Tibial nerve (tissue), 4 donors: Measurements from ENCODE around the gene DHH.

Experiments used
- CTCF ChIP-seq, 5 experiments: fragments of 200-600 bp in 3 of 5; fragments of 450-650 bp in 2 of 5; sonication (generic) in 3 of 5; IDR thresholded peaks; one replicate each; pipeline ENCODE4 v1.5.1; 2016 to 2019; ENCODE audit warnings: antibody characterized with exemption in 5 of 5, mild to moderate bottlenecking in 3 of 5, moderate library complexity in 2 of 5
- EP300 ChIP-seq, 2 donors: sonication (generic); formaldehyde crosslinking; IDR thresholded peaks; one replicate each; pipeline ENCODE4 v1.6.1; 2017; ENCODE audit warnings: antibody characterized with exemption in 2 of 2, mild to moderate bottlenecking in 1 of 2
- POLR2A ChIP-seq, 2 donors: fragments of 450-650 bp; IDR thresholded peaks; one replicate each; pipeline ENCODE4 v1.6.1; 2017; ENCODE audit warnings: antibody characterized with exemption in 2 of 2, mild to moderate bottlenecking in 2 of 2, moderate library complexity in 2 of 2

- TF ChIP-seq EP300 (IDR thresholded peaks at IDR 0.05) (no peak), CTCF (IDR thresholded peaks at IDR 0.05) (no peak), POLR2A (IDR thresholded peaks at IDR 0.05) (no peak)
Observed at GRCh38 chr12:49133590-49133989, 39.0 kb upstream of the DHH start.
